Fibroblast of skin of abdomen (primary cell): ENCODE measurements around the gene PCGF3.
A peak's percentile ranks its signal among the peaks of the same experiment; 100 is the strongest.
"Not testable (repeated sequence)": the region's sequence is repeated elsewhere in the genome, so short reads cannot be mapped to it uniquely, and the experiment has no call there.

ENCODE experiments used
- DNase-seq: peaks from one replicate; pipeline ENCODE4 v3.0.0-alpha.2; 2013

The PCGF3 gene

DNA sequence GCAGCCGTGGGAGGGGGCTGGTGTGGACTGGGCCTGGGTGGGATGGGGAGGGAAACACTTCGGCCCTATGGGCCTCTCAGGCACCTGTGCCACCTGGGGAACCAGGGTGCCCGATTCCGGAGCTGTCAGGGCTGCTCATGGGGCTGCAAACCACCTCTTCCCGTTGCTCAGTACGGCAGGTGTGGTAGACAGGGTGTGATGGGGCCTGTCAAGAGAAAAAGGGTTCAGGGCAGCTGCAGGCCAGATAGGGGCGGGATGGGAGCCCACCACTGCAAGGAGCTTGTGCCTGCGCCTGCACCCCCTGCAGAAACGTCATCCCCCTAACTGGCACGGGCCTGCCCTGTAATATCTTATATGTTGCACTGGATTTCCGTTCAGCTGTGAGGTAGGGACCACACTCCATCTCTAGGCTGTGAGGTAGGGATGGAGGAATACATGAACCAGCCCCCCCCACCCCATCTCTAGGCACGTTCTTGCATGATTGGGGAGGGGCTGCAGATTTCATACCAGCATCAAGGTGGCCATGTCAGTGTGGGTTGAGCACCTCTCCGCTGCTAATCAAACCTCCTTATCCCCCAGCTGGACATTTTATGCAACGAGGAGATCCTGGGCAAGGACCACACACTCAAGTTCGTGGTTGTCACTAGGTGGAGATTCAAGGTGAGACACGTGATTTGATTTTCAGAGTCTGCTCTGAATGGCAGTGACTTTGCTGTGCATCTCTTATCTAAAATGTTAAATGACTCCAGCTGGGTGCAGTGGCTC, 59.0 kb downstream of the PCGF3 start:
- no peak for DNase-seq

DNA sequence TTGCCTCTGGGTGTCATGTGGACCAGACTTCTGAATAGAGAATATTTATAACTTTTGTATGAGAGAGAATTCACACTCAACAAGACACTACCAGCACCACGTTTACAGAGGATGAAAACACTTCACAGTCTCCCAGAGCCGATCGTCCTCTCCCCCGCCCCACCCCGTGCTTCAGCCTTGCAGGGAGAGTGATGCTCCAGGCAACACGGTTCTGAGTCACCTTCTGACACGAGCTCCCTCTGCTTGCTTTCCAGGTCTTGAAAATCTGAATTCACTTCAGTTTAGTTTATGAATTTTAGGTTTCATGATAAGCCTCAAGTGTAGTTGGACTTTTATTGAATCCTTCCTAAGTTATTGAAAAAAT, 60.5 kb downstream of the PCGF3 start:
- DNase-seq: peak; percentile 35

DNA sequence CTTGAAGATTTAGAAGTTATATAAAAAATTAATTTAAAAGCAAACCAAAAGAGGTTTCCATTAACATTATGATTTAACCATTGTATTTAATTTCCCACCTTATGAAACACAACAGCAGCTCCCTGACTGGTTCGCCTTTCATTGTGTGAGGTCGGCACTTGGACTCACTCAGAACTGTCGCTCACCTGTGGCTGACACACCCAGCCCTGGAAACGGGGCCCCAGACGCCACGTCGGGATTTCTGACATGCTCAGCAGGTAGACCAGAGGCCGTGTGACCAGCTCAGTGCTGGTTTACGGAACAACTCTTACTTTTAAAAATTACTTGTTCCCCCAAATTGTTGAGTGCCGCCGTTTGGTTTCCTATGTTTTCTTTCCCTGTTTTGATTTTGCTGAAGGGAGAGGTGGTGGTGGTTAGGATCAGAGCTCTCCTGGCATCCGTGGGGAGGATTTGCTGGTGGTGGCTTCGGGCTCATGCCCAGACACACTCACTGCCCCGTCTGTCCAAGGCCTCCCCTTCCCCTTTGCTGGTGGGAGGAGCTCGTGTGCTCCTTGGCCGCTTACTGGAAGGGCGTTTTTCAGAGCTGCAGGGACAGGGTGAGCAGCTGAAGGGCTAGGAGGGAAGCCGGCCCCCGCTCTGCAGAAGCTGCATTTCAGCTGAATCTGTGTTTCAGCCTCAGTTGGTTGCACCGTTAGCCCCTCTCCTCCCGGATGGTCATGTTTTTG, 61.1 kb downstream of the PCGF3 start:
- no peak for DNase-seq

DNA sequence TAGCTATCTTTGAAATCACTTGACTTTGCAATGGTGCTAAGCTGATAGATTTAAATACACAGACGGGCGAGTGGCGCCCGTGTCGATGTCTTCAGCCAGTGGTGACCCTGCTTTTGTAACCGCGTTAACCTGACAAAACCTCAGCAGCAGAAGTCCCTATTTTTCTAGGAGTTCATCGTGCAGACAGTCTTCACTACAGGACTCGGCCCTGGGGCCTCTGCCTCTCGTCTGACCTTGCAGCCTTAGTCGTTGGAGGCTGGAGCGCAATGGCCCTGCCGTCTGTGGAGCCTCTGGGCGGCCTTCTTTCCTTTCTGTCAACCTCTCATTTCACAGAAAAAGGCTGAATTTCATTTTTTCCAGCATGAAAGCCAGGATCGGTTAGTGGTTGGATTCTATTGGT, 62.4 kb downstream of the PCGF3 start:
- no peak for DNase-seq

DNA sequence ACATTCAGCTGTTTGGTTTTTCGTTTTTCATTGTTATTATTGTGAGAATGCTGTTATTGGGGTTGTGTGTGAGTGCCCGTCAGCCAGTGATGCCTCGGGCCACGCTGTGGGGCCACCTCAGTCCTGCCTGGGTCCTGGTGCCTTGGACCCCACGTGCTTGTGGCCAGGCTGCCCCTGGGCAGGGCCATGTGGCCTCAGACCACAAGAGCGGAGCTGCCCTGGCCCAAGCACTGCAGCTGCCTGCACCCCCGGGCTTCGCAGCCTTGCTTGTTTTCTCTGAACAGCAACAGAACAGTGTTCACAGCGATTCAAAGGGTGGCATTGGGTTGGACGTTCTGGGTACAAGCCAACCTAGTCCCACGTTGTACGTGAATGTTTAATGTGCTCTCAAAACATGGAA, 63.4 kb downstream of the PCGF3 start:
- DNase-seq: no peak

DNA sequence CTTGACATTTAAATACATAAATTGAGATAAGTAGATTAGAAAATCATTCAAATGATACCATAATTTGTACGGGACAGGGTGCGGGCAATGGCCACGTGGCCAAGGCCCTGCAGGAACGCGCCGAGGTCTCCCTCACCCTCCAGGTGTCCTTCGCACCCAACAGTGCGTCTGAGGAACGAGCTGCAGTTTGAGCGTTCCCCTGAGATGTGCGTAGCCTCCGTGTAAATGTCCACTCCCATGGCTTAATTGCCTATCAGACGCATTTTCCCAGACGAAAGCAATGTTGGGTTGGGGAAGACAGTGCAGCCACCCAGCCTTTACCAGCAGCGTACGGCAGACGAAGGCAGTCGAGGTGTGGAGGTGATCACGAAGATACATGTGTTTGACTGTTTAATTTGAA, 63.9 kb downstream of the PCGF3 start:
- no peak for DNase-seq

DNA sequence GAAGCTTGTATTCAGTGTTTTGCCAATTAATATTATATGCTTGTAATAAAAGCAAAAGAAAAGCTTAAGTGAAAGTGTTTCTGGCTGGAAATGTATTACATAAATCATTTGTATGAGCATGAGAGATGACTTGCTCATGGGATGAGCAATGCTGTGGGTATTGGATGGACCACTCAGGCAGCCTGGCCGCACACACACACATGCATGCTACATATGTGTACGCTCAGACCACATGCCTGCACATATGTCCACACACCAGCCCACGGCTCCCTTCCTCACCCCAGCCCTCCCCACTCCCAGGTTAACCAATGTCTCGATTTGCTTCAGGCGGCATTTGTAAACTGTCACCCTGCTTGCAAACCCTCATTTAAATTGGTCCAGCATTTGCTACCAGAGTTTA, 64.4 kb downstream of the PCGF3 start:
- DNase-seq: no peak

DNA sequence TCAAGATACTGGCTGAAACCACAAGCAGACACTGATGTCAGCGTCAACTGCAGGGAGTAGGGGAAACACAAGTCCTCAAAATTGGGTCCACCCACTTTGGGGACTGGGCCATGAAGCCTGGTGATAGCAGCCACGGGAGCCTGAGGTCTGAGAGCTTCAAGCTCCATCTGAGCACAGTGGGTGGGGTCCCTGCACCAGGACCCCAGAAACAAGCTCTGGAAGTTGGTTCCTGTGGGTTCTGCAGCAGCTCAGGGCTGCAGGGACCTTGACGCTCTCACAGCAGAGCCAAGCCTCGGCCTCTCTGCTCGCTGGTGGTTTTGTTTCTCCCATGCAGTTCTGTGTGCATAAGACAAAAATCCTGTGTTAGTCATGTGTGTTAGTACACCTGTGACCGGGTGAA, 65.8 kb downstream of the PCGF3 start:
- DNase-seq: no peak

DNA sequence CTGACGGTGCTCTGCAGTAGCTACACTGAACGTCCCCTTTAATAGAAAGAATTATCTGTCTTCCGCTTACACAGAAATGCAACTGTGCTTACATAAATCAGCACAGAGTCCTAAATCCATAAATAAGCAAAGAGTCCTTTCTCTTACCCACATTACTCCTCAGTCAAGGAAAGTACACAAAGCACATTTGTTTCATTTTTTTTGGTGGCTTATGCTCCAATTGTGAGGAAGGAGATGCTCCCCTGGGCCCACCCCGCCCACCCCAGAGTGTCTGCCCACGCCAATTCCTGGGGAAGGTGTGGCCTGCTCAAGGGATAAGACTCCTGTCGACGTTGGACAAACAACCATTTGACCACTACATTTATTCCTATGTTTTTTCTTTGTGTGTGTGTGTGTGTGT, 66.5 kb downstream of the PCGF3 start:
- DNase-seq: no peak

DNA sequence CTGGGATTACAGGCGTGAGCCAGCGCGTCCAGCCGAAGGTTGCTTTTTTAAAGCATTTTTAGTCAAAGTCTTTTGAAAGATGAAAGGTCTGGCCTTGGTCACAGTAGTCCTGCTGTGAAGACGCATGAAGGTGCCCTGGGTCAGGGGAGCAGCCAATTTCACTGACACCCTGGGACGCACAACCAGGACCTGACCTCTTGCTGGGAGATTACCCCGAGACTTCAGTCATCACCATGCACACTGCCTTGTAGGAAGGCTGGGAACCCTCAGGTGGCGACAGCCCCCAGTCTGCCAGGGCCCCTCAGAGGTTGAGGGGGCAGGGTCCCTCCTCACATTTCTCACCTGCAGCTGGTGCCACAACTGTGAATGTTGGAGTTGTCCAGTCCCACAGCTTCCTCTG, 67.1 kb downstream of the PCGF3 start:
- DNase-seq: no peak

DNA sequence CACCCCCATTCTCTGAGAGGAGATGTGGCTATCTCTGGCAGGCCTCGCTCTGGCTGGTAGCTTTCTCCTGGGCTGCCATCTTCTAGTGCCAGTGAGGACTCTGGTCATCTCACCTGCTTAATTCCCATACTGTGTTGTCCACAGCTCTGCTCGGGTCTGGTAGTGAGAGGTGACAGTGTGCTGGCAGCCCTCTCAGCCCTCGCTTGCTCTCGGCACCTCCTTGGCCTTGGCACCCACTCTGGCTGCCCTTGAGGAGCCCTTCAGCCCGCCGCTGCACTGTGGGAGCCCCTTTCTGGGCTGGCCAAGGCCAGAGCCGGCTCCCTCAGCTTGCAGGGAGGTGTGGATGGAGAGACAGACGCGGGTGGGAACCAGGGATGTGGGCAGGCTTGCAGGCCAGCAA, 67.6 kb downstream of the PCGF3 start:
- DNase-seq: no peak

DNA sequence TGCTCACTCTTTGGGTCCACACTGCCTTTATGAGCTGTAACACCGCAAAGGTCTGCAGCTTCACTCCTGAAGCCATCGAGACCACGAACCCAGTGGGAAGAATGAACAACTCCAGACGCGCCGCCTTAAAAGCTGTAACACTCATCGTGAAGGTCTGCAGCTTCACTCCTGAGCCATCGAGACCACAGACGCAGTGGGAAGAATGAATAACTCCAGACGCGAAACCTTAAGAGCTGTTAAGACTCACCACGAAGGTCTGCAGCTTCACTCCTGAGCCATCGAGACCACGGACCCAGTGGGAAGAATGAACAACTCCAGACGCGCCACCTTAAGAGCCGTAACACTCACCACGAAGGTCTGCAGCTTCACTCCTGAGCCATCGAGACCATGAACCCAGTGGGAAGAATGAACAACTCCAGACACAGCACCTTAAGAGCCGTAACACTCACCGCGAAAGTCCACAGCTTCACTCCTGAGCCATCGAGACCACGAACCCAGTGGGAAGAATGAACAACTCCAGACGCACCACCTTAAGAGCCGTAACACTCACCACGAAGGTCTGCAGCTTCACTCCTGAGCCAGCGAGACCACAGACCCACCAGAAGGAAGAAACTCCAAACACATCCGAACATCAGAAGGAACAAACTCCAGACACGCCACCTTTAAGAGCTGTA, 68.9 kb downstream of the PCGF3 start:
- DNase-seq: not testable (repeated sequence)

DNA sequence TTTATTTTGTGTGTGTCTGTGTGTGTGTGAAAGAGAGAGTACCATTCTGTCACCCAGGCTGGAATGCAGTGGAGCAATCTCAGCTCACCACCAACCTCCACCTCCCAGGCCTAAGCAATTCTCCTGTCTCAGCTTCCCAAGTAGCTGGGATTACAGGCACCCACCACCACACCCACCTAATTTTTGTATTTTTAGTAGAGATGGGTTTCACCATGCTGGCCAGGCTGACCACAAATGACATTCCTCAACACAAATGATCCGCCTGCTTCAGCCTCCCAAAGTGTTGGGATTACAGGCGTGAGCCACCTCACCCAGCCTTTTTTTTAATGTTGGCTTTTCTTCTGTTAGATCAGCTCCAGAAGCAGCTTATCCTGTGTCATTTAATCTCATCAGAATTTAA, 69.9 kb downstream of the PCGF3 start:
- DNase-seq: not testable (repeated sequence)

DNA sequence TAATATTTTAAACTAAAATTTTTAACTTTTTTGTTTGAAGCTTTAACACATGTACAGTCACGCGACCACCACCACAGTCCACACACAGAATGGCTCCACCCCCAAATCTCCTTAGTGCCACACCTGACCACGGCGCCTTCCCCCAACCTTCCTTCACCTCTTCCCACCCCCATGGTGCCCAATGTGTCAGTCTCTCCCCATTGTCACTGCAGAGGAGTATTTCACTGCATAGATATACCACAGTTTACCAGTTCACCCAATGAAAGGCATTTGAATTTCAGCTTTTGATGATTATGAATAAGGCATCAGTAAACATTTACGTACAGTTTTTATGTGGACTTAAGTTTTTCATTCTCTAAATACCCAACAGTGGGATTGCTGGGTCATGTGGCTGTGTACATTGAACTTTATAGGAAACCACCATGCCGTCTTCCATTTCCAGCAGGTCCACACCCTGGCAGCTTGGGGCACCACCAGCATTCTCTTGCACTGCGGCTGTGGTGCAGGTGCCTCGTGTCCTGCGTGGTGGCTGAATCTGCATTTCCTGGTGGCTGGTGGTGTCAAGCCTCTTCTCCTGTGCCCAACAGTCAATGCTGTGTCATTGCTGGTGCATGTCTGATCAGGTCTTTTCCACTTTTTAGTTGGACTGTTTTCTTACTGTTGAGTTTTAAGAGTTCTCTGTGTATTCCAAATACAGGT, 71.3 kb downstream of the PCGF3 start:
- DNase-seq: no peak

DNA sequence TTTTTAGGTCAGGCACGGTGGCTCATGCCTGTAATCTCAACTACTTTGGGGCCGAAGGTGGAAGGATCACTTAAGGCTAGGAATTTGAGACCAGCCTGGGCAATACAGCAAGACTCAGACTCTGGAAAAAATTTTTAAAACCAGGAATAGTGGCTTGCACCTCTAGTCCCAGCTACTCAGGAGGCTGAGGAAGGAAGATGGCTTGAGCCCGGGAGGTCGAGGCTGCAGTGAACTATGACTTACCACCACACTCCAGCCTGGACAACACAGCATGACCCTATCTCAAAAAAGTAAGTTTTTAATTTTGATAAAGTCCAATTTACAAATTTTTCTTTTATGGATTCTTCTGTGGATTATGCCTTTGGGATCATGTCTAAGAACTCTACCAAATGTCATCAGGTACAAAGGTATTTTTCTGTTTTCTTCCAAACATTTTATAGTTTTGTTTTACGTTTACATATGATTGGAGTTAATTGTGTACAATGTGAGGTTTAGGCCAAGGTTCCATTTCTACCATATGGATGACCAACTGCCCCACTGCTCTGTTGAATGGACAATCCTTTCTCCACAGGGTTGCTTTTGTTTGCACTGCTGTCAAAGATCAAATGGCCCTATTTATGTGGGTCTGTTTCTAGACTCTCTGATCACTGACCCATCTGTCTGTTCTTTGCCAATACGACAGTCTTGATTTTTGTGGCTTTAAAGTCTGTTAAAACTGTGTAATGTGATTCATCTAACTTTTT, 72.1 kb downstream of the PCGF3 start:
- no peak for DNase-seq

DNA sequence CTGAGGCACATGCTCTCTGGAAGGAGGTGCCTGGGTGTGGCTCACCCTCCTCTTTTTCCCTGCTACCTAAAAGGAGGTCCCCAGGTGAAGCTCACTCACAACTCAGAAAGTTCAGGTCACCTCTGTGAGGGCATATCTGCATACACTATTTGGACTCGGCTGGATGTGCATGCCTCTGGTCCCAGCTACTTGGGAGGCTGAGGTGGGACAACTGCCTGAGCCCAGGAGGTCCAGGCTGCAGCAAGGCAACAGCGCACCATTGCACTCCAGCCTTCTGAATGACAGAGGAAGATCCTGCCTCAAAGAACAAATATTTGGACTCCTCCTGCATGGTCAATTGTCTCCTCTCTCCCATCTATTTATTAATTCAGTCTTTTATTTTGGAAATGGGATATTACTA, 73.9 kb downstream of the PCGF3 start:
- no peak for DNase-seq

DNA sequence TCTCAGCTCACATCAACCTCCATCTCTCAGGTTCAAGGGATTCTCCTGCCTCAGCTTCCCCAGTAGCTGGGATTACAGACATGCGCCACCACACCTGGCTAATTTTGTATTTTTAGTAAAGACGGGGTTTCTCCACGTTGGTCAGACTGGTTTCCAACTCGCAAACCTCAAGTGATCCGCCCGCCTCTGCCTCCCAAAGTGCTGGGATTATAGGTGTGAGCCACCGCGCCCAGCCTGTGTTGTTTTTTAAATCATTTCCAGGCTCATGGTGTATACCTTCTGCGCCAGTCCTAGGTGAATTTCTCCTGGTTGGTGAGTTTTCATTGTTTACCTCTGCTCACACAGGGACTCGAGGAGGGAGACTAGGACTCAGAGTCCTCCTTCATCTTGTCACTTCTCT, 74.6 kb downstream of the PCGF3 start:
- not testable (repeated sequence) for DNase-seq

DNA sequence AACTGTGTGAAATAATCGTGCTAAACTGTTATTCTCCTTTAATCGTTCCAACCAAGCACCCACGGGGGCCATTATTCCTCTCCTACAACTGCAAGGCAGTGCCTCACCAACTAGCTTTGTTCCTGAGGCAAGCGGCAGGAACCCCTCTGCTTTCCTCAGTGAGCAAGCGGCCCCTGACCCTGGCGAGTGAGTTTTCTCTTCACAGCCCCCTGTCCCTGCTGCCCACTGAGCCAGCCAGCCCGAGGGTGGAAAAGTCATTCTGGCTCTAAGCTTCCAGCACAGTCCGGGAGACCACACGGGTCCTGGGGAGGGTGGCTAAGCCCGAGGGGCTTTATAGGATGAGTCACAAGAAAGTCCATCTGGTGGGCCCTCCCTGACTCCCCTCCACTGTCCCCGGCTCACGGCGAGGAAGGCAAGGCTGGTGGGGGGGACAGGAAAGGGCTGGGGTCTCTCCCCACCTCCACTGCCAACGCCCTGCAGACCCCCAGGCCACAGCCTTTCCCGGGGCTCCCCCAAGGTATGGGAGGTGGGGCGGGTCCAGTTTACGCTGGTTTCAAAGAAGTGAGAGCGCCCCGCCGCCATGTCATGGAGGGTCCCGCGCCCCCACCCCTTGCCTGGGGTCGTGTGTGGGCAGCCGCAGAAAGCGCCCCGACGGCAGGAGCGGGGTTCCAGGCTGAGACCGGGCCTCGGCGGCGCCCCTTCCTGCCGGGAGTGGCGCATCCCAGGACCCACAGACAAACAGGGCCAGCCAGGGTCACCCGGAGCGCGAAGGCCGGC, 75.3 kb downstream of the PCGF3 start:
- DNase-seq: no peak

DNA sequence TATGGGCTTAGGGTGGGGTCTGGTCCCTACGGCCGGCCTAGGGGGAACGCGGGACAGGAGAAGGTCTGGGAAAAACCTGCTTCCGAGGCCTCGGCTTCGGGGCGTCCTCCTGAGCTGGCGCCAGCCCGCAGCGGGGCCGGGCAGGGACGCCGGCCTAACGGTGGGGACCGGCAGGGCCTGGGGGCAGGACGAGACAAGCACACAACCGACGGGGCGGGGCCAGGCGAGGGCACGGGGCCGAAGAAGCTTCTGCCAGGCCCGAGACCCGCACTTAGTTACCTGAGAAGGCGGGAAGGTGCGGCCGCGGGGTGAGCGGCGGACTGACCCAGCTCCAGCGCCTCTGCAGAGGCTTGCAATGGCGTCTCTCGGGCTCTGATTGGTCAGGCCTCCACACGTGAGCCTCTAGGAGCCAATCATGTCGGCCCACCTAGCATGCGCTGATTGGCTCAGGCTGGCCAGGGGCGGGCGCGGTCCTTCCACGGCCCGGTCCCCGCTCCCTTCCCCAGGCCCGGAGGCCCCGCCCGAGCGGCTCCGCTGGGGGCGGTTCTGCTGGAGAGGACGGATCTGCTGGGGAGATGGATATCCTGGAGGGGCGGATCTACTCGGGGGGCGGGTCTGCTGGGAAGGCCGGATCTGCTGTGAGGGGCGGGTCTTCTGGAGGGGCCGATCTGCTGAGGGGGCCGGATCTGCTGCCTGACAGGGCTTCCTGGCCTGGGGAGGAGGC, 76.0 kb downstream of the PCGF3 start:
- DNase-seq: peak; percentile 99

DNA sequence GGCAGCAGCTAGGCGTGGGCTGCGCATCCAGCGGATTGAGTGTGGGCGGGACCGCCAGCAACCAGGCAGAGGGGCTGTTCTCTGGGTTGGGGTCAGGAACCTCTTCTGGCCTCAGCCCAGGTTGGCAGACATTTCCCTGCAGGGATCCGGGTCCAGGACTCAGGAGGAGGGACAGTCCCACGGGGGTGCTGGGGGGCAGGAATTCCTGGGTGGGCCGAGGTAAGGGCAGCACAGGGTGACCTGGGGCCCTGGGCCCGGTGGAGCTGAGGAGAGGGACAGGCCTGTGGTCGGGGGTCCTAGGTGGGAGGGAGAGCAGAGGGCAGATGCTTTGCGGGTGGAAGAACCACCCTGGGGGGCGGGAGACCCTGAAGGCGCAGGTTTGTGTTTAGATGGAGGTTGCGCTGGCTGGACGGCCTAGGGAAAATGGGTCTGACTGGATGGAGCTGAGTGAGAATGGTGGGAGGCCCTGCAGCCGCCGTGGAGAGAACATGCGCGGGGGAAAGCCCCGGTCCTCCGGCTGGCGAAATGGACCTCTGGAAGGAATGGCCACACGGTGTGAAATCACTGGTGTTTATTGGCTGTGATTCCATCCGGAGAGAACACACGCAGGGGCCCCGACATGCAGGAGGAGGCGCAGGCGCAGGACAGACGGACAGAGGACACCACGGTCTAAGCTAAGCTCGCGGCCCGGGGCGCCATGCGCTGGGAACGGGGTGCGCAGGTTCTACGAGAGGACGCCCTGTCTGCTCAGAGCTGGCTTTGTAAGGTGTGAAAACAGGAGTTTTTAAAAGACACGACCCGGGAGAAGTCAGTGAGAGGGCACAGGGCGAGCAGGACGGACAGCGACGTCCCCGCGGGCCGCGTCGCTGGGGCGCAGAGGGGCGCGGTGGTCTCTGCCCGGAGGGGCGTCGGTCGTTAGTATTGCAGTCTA, 79.0 kb downstream of the PCGF3 start:
- DNase-seq: no peak
